ENCODE measurements around the gene LIME1.
A peak's percentile ranks its signal among the peaks of the same experiment; 100 is the strongest.

Gene LIME1

DNA sequence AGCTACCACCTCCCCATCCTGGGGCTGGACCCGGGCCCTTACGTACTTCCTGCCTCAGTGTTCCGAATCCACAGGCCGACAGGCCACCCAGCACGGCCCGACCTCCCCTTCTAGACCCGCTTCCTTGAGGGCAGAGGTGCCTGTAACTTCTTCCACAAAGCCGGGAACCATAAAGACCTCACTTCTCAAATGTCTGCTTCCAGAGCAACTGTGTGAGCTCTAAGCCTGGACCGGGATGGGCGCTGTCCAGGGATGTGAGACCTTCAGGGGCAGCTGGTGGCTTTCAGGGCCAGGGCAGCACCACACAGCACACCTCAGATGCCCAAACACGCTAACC lies 12.4 kb downstream of the LIME1 start:
- DNase-seq: no peak

GRCh38 chr20:63749597-63750508 lies 13.4 kb downstream of the LIME1 start:
- DNase-seq: peak in 9 of 58 donors; percentile 10 to 51 (median 28)

- DNase-seq: no peak
Observed at GRCh38 chr20:63750807-63751470, 14.5 kb downstream of the LIME1 start.

GRCh38 chr20:63751471-63752271 lies 15.2 kb downstream of the LIME1 start:
- DNase-seq: no peak

DNA sequence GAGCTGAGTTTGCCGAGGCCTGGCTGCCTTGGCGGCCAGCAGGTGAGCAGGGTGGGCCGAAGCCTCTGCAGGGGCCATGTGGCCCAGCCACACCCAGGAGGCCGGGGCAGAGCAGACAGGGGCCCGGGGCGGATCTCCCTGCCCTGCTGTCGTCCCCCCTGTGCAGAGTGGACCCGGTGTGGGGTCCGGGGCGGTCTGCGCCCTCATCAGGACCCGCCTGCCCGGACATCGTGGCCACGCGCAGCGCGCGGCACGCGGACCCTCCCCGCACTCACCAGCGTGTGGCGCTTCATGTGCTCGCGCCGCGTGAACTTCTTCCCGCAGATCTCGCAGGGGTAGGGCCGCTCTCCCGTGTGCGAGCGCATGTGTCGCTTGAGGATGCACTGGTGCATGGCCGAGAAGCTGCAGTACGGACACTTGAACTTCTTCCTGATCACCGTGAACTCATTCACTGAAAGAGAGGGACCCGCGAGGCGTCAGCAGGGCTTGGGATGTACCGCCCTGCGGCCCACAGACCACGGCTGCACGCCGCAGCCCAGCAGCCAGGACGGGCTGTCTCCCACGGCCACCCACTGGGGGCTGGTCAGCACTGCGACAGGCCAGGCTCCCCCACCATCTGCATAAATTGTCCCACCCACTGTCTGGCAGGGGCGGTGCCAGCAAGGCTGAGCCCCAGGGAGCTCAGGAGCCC lies 16.1 kb downstream of the LIME1 start:
- DNase-seq: no peak

DNA sequence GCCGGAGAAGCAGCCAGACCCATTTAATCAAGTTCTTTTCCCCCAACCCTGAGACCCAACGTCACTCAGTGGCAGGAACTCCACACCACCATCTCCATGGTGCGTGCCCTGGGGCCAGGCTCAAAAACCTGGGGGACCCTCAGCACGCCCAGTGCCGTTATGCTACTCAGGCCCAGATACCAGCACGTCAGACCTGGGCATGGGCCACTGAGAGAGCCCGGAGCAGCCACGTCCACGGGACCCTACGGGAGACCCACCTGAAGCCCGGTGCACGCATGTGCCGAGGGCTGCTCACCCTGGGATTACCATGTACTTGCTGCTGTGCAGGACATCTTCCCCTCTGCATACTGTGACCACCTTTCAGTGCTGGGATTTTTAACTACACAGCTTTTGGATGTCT lies 16.9 kb downstream of the LIME1 start:
- no peak for DNase-seq

- no peak for DNase-seq
Observed at GRCh38 chr20:63754008-63754407, 17.5 kb downstream of the LIME1 start.

DNA sequence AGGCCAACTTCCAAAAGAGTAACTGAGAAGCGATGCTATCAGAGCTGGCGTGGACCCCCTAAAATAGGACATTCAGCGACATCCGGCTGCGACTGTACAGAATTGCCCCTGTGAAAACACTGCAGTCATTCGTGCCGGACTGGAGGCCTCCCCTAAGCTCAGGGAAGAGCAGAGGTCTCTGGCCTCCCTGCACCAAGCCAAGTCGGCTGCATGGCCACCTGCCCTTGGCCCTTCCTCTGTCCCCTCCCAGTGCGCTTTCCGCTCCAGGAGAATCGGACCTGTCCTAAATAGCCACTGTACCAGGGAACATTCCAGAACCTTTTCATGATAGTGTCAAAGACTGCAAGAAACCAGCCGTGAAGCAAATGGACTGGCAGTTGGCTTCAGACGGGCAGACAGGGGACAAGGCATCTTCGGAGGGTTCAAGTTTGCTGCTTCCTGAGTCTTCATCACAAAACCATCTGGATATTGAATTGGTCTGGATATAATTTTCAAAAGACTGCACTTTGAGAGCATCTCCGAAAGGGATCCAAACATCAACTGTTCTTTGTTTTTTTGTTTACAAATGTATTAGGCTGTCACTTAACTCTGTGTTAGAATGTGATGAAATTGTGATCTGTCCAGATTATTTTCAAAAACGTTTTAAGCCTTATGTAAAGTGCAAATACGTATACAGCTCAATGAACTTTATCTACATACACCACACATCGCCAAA lies 19.6 kb downstream of the LIME1 start:
- no peak for DNase-seq

GRCh38 chr20:63756648-63756991 lies 20.2 kb downstream of the LIME1 start:
- no peak for DNase-seq

GRCh38 chr20:63758152-63758551 lies 21.7 kb downstream of the LIME1 start:
- no peak for DNase-seq

- DNase-seq: no peak
Observed at GRCh38 chr20:63759377-63759901, 23.0 kb downstream of the LIME1 start.

- no peak for DNase-seq
Observed at GRCh38 chr20:63765082-63765873, 28.8 kb downstream of the LIME1 start.

DNA sequence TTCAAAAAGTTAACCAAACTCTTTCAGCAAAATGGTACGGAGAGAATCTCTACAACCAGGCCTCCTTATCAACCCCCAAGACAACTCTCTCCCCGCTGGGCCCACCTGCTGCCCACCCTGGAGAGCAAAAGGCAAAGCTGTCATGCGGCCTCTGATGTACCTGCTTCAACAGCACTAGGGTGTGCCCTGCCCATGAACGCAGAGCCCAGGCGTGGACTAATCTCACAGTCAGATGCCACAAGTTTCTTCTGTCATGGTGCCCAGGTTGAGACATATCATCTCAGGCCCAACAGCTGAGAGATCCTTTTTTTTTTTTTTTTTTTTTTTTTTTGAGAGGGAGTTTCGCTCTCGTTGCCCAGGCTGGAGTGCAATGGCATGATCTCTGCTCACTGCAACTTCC lies 29.4 kb downstream of the LIME1 start:
- DNase-seq: no peak

DNA sequence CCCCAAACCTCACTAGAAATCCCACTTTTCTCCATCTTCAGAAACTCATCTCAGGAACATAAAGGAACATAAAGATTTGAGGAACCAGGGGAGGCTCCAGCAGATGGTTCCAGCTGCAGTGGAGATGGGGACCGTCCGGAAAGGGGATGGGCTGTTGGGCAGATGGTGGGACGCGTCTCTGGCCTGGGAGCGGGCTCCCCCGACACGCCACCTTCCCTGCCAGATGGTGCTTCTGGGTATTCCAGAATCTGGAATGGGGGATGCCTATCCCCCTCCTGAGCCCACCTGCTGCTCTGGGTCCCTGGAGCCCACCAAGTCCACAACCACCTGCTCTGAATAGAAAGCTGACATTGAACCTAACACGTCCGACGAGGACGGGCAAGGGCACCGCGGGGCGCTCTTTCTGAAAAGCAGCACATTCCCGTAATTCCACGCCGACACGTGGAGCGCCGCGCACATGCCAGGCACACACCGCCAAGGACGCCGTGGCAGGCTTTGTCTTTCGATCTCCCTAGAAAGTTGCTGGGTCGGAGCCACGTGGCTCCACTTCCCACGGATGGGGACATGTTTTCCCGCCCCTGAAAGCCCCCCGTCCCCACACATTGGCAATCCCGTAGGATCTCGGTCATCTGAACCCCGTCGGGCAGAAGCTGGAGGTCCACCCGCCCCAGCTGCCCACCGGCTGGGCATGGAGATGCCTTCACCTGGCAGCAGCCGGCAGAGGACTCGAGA lies 30.4 kb downstream of the LIME1 start:
- no peak for DNase-seq

DNA sequence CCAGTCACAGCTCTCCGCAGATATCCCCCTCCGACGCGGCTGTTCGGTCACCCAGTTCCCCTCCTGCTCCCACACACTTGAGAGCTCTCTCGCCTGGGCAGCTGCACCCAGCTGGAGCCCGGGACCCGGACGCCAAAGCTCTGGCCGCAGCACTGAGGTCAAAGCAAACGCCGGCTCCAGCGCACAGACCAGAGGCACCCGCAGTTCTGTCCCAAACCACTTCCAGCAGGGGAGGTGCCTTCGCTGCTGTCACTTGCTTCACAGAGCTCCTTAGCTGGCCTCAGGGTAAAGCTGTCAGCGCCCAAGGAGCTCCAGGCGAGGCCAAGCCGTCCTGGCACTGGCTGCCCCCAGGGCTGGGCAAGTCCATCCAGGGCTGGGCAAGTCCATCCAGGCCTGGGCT lies 31.0 kb downstream of the LIME1 start:
- no peak for DNase-seq

DNA sequence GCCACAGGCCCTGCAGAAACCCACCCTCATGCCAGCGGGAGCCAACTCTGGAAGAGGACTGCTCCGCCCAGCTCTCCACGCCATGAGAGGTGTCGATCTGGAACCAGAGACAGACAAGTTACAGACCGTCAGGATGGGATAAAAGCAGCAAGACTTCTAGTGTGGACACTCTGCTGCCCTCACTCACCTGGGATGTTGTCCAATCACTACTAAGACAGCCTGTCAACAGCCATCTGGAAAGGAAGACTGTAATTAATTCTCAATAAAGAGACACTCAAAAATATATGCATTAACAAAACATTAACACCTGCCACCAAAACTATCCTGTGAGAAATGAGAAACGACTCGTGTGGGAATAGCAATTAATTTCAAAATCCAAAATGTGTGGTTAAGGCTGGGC lies 31.4 kb downstream of the LIME1 start:
- DNase-seq: no peak

- no peak for DNase-seq
Observed at GRCh38 chr20:63768591-63769515, 32.4 kb downstream of the LIME1 start.

All from anterior cingulate cortex (tissue), 58 donors.